ENCODE data around the gene NACC2. TPM values are rescaled to one million over a fixed set of nuclear protein-coding genes. Genes with fewer than 3 reads are reported as not detected.

The NACC2 gene
- total RNA-seq, 4 donors from 2014 or later, result 71.4 to 209 (median 110) TPM

- H3K36me3 ChIP-seq, result no peaks in the 10 kb centered on the region
- peaks cover 0 to 13% (median 6%) of the 10 kb centered on the region in 3 donors for H3K4me1 ChIP-seq
- H3K27me3 ChIP-seq, result peaks cover 66% of the 10 kb centered on the region
- no peak overlapping the region for H3K4me3 ChIP-seq
- H3K27ac ChIP-seq, result no peak overlapping the region
- WGBS, 2 donors (ENCODE audit: low coverage in 1 of 2), result no CpG with 5 or more reads among the region's 21 CpGs
- no peak for ATAC-seq
- TF ChIP-seq POLR2AphosphoS5 (IDR thresholded peaks at IDR 0.05), result no peak
- no peak for TF ChIP-seq CTCF (IDR thresholded peaks at IDR 0.05)
- TF ChIP-seq EP300 (IDR thresholded peaks at IDR 0.05), result no peak
- TF ChIP-seq POLR2A (IDR thresholded peaks at IDR 0.05), result no peak
- H3K9me3 ChIP-seq, result no peaks in the 10 kb centered on the region
These were observed 109.2 kb downstream of the NACC2 start for GRCh38 chr9:135985889-135986288.

GRCh38 chr9:135985459-135985774, 109.7 kb downstream of the NACC2 start:
- 82% methylated on average over 2 of the region's 14 CpGs; no CpG with 5 or more reads in 1 of the 2 donors for WGBS, 2 donors (ENCODE audit: low coverage in 1 of 2)
- ATAC-seq, result no peak
- Histone ChIP-seq H3K27ac (no peak overlapping the region), H3K4me3 (no peak overlapping the region), H3K9me3 (no peaks in the 10 kb centered on the region), H3K36me3 (no peaks in the 10 kb centered on the region), H3K4me1 (peaks cover 0 to 8% (median 5%) of the 10 kb centered on the region in 3 donors), H3K27me3 (peaks cover 70% of the 10 kb centered on the region)
- no peak for TF ChIP-seq EP300 (IDR thresholded peaks at IDR 0.05)
- no peak for TF ChIP-seq POLR2AphosphoS5 (IDR thresholded peaks at IDR 0.05)
- TF ChIP-seq POLR2A (IDR thresholded peaks at IDR 0.05), result no peak
- no peak for TF ChIP-seq CTCF (IDR thresholded peaks at IDR 0.05)

GRCh38 chr9:135984072-135984710, 110.9 kb downstream of the NACC2 start:
- H3K4me1 ChIP-seq, result peaks cover 0 to 8% (median 2%) of the 10 kb centered on the region in 3 donors
- H3K36me3 ChIP-seq, result no peaks in the 10 kb centered on the region
- no peak for TF ChIP-seq EP300 (IDR thresholded peaks at IDR 0.05)
- TF ChIP-seq POLR2A (IDR thresholded peaks at IDR 0.05), result no peak
- TF ChIP-seq CTCF (IDR thresholded peaks at IDR 0.05), result no peak
- no peak for TF ChIP-seq POLR2AphosphoS5 (IDR thresholded peaks at IDR 0.05)
- 71 to 100% methylated on average over 3 to 8 of the region's 22 CpGs for WGBS, 2 donors (ENCODE audit: low coverage in 1 of 2)
- no peak for ATAC-seq
- H3K9me3 ChIP-seq, result no peaks in the 10 kb centered on the region
- peaks cover 75% of the 10 kb centered on the region for H3K27me3 ChIP-seq
- no peak overlapping the region for H3K4me3 ChIP-seq
- no peak overlapping the region for H3K27ac ChIP-seq

GRCh38 chr9:135983208-135984071, 111.6 kb downstream of the NACC2 start:
- ATAC-seq, result no peak

GRCh38 chr9:135982499-135983207, 112.4 kb downstream of the NACC2 start:
- Histone ChIP-seq H3K27me3 (peaks cover 78% of the 10 kb centered on the region), H3K4me1 (peaks cover 0 to 14% (median 5%) of the 10 kb centered on the region in 3 donors), H3K9me3 (no peaks in the 10 kb centered on the region), H3K36me3 (no peaks in the 10 kb centered on the region), H3K27ac (no peak overlapping the region), H3K4me3 (no peak overlapping the region)
- TF ChIP-seq POLR2AphosphoS5 (IDR thresholded peaks at IDR 0.05) (no peak), CTCF (IDR thresholded peaks at IDR 0.05) (no peak), EP300 (IDR thresholded peaks at IDR 0.05) (no peak), POLR2A (IDR thresholded peaks at IDR 0.05) (no peak)
- 53 to 76% methylated on average over 2 to 5 of the region's 24 CpGs for WGBS, 2 donors (ENCODE audit: low coverage in 1 of 2)
- no peak for ATAC-seq

More at GRCh38 chr9:135983208-135984071, 111.6 kb downstream of the NACC2 start:
- Histone ChIP-seq H3K27me3 (peaks cover 82% of the 10 kb centered on the region), H3K27ac (no peak overlapping the region), H3K4me3 (no peak overlapping the region), H3K9me3 (no peaks in the 10 kb centered on the region), H3K4me1 (peaks cover 0 to 14% (median 5%) of the 10 kb centered on the region in 3 donors), H3K36me3 (no peaks in the 10 kb centered on the region)
- TF ChIP-seq POLR2AphosphoS5 (IDR thresholded peaks at IDR 0.05), result no peak
- 61 to 62% methylated on average over 16 to 21 of the region's 26 CpGs for WGBS, 2 donors (ENCODE audit: low coverage in 1 of 2)

Measured in gastroesophageal sphincter (tissue), 4 donors.